HuH-7 (cell line): ENCODE data around the gene DMRTC1.
"Not testable (repeated sequence)": the region's sequence is repeated elsewhere in the genome, so short reads cannot be mapped to it uniquely, and the experiment has no call there.

Source experiments
- DNase-seq: peaks from one replicate; pipeline ENCODE4 v3.0.0; 2011; ENCODE audit warnings: low spot score

DMRTC1 gene, protein sequence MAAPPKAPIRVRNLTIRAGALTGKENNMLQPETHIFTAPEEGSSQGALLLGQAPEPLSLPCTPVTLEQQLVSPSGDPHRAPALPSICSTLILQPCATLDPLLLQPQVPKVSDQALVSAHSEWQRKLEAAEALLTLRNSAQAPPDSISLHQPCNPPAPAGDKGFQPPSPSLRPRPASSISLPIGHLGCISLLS

DNA sequence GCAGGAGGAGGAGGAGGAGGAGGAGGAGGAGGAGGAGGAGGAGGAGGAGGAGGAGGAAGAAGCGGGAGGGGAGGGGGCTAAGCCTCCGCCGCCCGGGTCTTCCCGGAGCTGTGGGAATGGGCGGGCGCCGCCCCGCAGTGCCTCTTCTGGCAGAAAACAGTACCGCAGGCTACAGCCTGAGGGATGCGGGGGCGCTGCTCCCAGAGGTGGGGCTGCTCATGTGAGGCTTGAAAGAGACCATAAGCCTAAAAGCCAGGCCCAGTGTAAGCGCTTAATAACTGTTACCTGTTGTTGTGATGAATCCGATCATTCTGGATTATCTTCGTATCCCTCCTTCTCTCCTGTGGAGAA lies at the start of gene DMRTC1:
Gene DMRTC1, minus strand, starts transcription at position 19 of the 351 bp plus-strand sequence. CDS start 68,143 bp downstream, outside the sequence.
- DNase-seq, result not testable (repeated sequence)

GRCh38 chrX:72980894-72981469 lies 37.3 kb upstream of the DMRTC1 start:
- not testable (repeated sequence) for DNase-seq

- not testable (repeated sequence) for DNase-seq
These were observed 31.2 kb upstream of the DMRTC1 start for GRCh38 chrX:72974885-72975284.

- not testable (repeated sequence) for DNase-seq
These were observed 28.2 kb upstream of the DMRTC1 start for GRCh38 chrX:72971859-72972258.

DNA sequence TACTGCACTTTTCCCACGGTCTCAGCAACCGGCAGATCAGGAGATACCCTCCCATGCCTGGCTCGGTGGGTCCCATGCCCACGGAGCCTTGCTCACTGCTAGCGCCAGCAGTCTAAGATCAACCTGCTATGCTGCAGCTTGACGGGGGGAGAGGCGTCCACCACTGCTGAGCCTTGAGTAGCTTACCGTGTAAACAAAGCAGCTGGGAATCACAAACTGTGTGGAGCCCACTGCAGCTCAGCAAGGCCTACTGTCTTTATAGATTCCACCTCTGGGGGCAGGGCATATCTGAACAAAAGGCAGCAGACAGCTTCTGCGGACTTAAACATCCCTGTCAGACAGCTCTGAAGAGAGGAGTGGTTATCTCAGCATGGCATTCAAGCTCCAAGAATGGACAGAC lies 16.3 kb upstream of the DMRTC1 start:
- not testable (repeated sequence) for DNase-seq

DNA sequence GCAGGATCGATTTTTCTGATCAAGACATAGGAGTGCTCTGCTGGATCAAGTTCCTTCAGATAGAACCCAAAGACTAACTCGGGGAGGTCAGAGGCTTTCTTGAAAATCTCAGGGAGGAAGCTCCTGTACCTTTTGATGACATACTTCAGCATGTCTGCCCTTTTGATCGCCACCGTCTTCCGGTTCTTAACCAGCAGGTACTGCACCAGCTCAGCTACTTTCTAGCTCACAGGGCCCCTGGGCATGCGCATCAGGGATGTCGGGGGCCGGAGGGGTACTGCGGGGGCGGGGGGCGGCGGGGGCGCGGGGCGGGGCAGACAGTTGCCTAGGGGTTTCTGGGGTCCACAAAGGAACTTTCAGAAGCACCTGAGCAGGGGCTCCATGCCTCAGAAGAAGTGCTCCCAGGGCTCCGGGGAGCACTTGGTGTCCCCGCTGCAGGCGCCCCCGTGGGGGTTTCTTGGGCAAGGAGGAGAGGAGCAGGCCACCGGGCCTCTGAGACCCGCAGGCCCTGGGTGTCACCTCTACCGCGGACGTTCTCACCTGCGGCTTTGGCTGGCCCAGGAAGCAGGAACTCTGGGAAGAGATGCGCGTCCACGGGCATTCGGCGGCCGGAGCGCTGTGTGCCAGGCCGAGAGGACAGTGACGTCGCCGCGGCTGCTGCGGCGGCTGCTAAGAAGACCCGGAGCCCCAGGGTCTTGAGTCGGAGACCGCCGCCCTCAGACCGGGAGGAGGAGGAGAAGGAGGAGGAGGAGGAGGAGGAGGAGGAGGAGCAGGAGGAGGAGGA lies 410 bp downstream of the DMRTC1 start:
- not testable (repeated sequence) for DNase-seq

DNA sequence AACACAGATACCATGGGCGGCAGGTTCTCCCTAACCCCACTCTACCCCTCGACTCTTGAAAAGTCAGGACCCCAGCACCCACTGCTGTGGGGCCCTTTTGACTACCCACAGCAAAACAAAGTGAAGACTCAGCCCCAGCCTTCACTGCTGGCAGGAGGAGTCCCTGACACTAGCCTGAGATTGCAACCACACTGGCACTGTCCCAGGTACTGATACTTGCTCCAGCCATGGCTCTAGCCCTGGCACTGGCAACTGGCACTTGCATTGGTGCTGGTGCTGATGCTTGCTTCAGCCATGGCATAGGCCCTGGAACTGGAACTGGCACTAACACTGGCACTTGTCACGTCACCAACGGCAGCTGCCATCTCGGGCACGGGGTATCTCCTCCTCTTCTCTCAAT lies 1.4 kb downstream of the DMRTC1 start:
- DNase-seq, result not testable (repeated sequence)

- DNase-seq, result not testable (repeated sequence)
These were observed 5.7 kb downstream of the DMRTC1 start, which contains the start of gene FAM236A for GRCh38 chrX:72937906-72938305. FAM236A (plus strand) TSS chrX:72938206; CDS start chrX:72938263, 57 bp downstream.

DNA sequence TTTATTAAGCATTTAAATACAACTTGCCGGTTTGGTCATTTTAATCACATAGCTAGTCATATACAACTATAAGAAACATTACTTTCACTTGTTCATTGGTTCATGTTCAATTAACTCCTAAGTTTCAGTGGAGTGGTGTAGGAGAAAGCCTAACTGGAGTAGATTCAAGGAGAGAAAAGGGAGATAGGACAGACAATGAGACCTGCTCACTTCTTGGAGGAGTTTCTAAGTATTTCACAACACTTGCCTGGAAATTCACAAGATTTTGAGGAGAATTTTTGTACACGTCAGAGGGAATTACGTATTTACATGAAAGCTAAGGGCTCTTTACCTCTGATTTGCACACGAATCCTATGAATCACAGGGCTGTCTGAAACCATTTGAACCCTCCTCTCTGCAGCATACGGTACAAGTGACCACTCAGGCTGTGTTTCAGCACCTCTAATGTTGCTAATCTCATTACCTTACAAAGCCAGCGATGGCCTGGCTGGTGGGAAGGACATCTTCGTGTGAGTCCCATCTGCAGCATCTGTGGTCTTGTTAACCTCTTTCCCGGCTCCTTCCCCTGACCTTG lies 6.7 kb downstream of the DMRTC1 start:
- DNase-seq, result not testable (repeated sequence)

DNA sequence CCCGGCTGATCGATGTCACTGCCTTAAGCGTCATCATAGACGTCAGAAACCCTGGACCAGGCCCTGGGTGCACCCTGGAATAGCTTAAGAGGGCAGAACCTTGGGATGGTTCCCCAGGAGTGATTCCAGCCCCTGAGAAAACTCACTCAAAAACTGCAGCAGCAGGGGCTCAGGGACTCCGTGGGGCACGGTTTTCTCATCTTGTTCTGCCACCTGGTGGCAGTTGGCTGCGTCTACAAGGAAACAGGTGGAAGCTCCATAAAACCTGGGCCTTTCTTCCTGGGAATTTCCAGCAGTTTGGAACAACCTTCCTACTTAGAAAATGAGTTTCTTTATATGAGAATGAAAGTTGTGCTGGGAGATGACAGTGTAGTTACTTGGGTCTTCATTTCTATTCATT lies 7.2 kb downstream of the DMRTC1 start:
- DNase-seq, result not testable (repeated sequence)

DNA sequence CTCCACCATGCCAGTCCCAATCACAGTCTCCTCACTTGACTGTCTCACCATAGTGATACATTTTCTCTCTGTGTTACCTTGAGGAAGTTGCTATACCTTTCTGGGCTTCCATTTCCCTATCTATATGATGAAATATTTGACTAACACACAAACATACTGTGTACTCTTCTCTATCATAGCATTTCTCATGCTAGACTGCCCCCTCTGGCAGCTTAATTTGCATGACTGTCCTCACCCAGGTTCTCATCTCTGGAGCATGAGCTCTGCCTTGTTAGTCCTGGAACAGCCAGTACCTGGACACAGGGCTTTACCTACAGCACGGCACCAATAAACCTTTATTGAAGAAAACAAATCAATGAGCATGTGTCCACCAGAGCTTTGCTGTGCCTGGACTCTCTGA lies 11.4 kb downstream of the DMRTC1 start:
- not testable (repeated sequence) for DNase-seq

- not testable (repeated sequence) for DNase-seq
These were observed 27.5 kb downstream of the DMRTC1 start for GRCh38 chrX:72916096-72916495.

DNA sequence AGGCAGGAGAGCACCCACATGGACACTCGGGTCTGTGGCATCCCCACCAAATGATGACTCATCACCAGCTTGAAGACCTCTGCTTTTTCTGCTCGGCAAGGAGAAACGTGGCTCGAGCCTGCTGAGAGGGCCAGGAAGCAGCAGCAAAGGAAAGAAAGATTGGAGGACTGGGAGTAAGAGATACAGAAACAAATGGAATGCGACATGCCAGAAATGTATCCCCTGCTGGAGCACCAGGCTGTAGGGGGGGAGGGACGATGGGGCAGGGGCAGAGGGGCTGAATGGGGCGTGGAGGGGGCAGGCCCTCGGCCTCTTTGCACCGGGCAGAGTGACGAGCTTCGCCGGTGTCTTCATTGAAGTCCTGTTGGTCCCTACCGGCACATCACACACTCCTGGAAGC lies 31.3 kb downstream of the DMRTC1 start, which contains the start of gene FAM236C:
Gene FAM236C, plus strand, starts transcription at position 301 of the 400 bp plus-strand sequence. CDS start 100 bp downstream, outside the sequence.
- not testable (repeated sequence) for DNase-seq

GRCh38 chrX:72889740-72890139 lies 53.9 kb downstream of the DMRTC1 start:
- not testable (repeated sequence) for DNase-seq

DNA sequence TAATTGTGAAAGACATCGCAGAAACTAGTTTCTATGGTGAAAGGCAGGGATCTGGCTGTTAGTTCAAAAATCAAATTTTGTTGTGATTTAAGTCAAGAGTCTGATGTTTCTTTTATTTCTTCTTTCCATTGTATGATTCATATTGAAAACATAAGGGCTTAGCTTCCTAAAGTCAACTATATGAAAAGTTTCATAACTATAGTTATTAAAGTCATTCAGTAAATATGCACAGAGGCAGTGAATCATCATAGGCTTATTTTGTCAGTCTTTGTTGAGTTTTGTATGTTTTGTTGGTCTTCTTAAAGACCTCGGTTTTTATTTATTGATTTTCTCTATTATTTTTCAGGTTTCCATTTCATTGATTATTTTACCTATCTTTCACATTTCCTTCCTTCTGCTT lies 60.7 kb downstream of the DMRTC1 start:
- DNase-seq, result not testable (repeated sequence)

DNA sequence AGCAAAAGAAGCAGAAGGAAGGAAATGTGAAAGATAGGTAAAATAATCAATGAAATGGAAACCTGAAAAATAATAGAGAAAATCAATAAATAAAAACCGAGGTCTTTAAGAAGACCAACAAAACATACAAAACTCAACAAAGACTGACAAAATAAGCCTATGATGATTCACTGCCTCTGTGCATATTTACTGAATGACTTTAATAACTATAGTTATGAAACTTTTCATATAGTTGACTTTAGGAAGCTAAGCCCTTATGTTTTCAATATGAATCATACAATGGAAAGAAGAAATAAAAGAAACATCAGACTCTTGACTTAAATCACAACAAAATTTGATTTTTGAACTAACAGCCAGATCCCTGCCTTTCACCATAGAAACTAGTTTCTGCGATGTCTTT lies 106.1 kb downstream of the DMRTC1 start:
- not testable (repeated sequence) for DNase-seq

- DNase-seq, result not testable (repeated sequence)
These were observed 112.9 kb downstream of the DMRTC1 start for GRCh38 chrX:72830701-72831100.
